OCI-LY7 (cell line): ENCODE results near the gene TM9SF4. TPM values are rescaled to one million over a fixed set of nuclear protein-coding genes. Genes with fewer than 3 reads are reported as not detected.

Experiments used
- BruUV-seq: library from RNA; stranded (reverse); fragments of 400-500 nt; replicated peaks from 2 replicates; lab custom pipeline; 2021; lab: Mats Ljungman, UMichigan
- CTCF ChIA-PET: fragments of 300-600 bp; sonication (Branson Sonifier 250); formaldehyde crosslinking; loops from one replicate; lab custom pipeline; 2022; ENCODE audit warnings: antibody characterized with exemption; ENCODE audit not compliant: unreplicated experiment; lab: Charles Lee
- POLR2A ChIA-PET: fragments of 300-600 bp; sonication (Branson Sonifier 250); formaldehyde crosslinking; loops from one replicate; lab custom pipeline; 2022; ENCODE audit warnings: antibody characterized with exemption; lab: Charles Lee
- DNase-seq: peaks from one replicate; pipeline ENCODE4 v3.0.0-alpha.2; 2015; ENCODE audit warnings: low spot score
- H2AFZ ChIP-seq: fragments of 200-600 bp; sonication (generic), shearing (Covaris generic); 2 replicates; pipeline ENCODE4 v1.6.1; 2014; ENCODE audit warnings: mild to moderate bottlenecking, antibody characterized with exemption, low read length, moderate library complexity
- H3K27ac ChIP-seq: fragments of 200-600 bp; sonication (generic); 2 replicates; pipeline ENCODE4 v1.5.1; 2014; ENCODE audit warnings: mixed run types, low read depth, mild to moderate bottlenecking, moderate library complexity, low read length, inconsistent platforms; ENCODE audit not compliant: poor library complexity, severe bottlenecking
- H3K36me3 ChIP-seq: fragments of 200-600 bp; sonication (generic); 2 replicates; pipeline ENCODE4 v1.6.1; 2014; ENCODE audit warnings: mild to moderate bottlenecking, antibody characterized with exemption, low read length, moderate library complexity, mixed read lengths; ENCODE audit not compliant: insufficient read depth
- H3K4me1 ChIP-seq: fragments of 200-600 bp; sonication (generic); 2 replicates; pipeline ENCODE4 v1.5.1; 2014; ENCODE audit warnings: mild to moderate bottlenecking, low read length; ENCODE audit not compliant: insufficient read depth, poor library complexity, severe bottlenecking
- H3K4me2 ChIP-seq: fragments of 200-600 bp; sonication (generic); 2 replicates; pipeline ENCODE4 v1.6.1; 2014; ENCODE audit warnings: mild to moderate bottlenecking, low read length
- H3K4me3 ChIP-seq: fragments of 200-600 bp; sonication (generic); 2 replicates; pipeline ENCODE4 v1.5.1; 2014; ENCODE audit warnings: mild to moderate bottlenecking, low read depth, low read length; ENCODE audit not compliant: poor library complexity, severe bottlenecking
- H3K79me2 ChIP-seq: fragments of 200-600 bp; sonication (generic); 2 replicates; pipeline ENCODE4 v1.6.1; 2016; ENCODE audit warnings: low read depth, mild to moderate bottlenecking, low read length, moderate library complexity, mixed read lengths; ENCODE audit not compliant: insufficient read depth
- H3K9me2 ChIP-seq: fragments of 200-600 bp; sonication (generic); 2 replicates; pipeline ENCODE4 v1.6.1; 2016; ENCODE audit warnings: mild to moderate bottlenecking, low read length, mixed read lengths; ENCODE audit not compliant: insufficient read depth
- H3K9me3 ChIP-seq: fragments of 200-600 bp; sonication (generic); 2 replicates; pipeline ENCODE4 v1.6.1; 2014; ENCODE audit warnings: mild to moderate bottlenecking, mixed run types, low read length, mixed read lengths
- H4K20me1 ChIP-seq: fragments of 200-600 bp; sonication (generic); 2 replicates; pipeline ENCODE4 v1.6.1; 2014; ENCODE audit warnings: mild to moderate bottlenecking, antibody characterized with exemption, low read length, moderate library complexity, mixed read lengths; ENCODE audit not compliant: insufficient read depth
- CTCF ChIP-seq: fragments of 200-600 bp; sonication (generic); conservative IDR thresholded peaks from 2 replicates; pipeline ENCODE4 v1.5.1; 2014; ENCODE audit warnings: mild to moderate bottlenecking, antibody characterized with exemption, low read length, moderate library complexity, mixed read lengths
- EZH2phosphoT487 ChIP-seq: fragments of 200-600 bp; sonication (generic); IDR thresholded peaks from 2 replicates; pipeline ENCODE4 v1.6.1; 2018; ENCODE audit warnings: low read depth, borderline replicate concordance, mild to moderate bottlenecking, mixed run types, antibody characterized with exemption, low read length, moderate library complexity, mixed read lengths
- intact Hi-C: fragments of 100-400 bp; cut with micrococcal nuclease; formaldehyde crosslinking; loops from one replicate; pipeline ENCODE4 v1.10.0; 2022; ENCODE audit not compliant: unreplicated experiment
- total RNA-seq, 2 experiments: library from RNA; depleted of rRNA in 1 of 2; stranded (reverse); fragments of >200 nt in 1 of 2; shearing (Covaris generic) in 1 of 2; gene quantifications; 2 replicates each; pipeline ENCODE4 v1.2.3, GENCODE V29; 2014 to 2022

Gene TM9SF4
- total RNA-seq, 2 experiments from 2014 or later, result 20.8 to 38.9 TPM

- POLR2A ChIA-PET, result interaction anchor here (1.4 to 1.7 kb wide), 3 partner anchors 80 to 153 kb away, joined by 4 to 7 read pairs (median 5); no protein-coding TSS in a partner anchor
- TF ChIP-seq EZH2phosphoT487 (no peak), CTCF (no peak)
- peak overlapping the region; percentile 62 for H3K27ac ChIP-seq
- peaks cover 41% of the 10 kb centered on the region for H3K4me1 ChIP-seq
- peaks cover 84% of the 10 kb centered on the region for H3K79me2 ChIP-seq
- H2AFZ ChIP-seq, result no peak overlapping the region
- peak; percentile 31 for DNase-seq
- H4K20me1 ChIP-seq, result peaks cover 28% of the 10 kb centered on the region; the same call in 1 of the 2 replicates
- CTCF ChIA-PET, result no interaction called here
- peaks cover 62% of the 10 kb centered on the region for H3K36me3 ChIP-seq
- intact Hi-C loops, result loop anchor here (2.0 kb wide), 1 partner anchor 79 kb away; no protein-coding TSS in a partner anchor
- no peaks in the 10 kb centered on the region for H3K9me3 ChIP-seq
- peak overlapping the region; percentile 93 for H3K4me3 ChIP-seq
- BruUV-seq, result no TSS peak
- H3K4me2 ChIP-seq, result peak overlapping the region; percentile 100
- no peaks in the 10 kb centered on the region for H3K9me2 ChIP-seq
Observed at GRCh38 chr20:32205843-32206759, 96.6 kb downstream of the TM9SF4 start.

- Histone ChIP-seq H3K4me3 (peak overlapping the region; percentile 93), H3K4me1 (peaks cover 41% of the 10 kb centered on the region), H3K4me2 (peak overlapping the region; percentile 100), H3K79me2 (peaks cover 75% of the 10 kb centered on the region), H4K20me1 (peaks cover 28% of the 10 kb centered on the region; the same call in 1 of the 2 replicates), H3K36me3 (peaks cover 61% of the 10 kb centered on the region), H3K9me2 (no peaks in the 10 kb centered on the region), H3K9me3 (no peaks in the 10 kb centered on the region), H2AFZ (peak overlapping the region; percentile 46; the same call in 1 of the 2 replicates), H3K27ac (peak overlapping the region; percentile 62)
- TF ChIP-seq EZH2phosphoT487, result no peak
- TF ChIP-seq CTCF, result no peak
- no TSS peak for BruUV-seq
- POLR2A ChIA-PET, result interaction anchor here (0.6 kb wide), 1 partner anchor 350 kb away, joined by 3 read pairs; no protein-coding TSS in a partner anchor
- intact Hi-C loops, result loop anchor here (2.0 kb wide), 1 partner anchor 78 kb away; no protein-coding TSS in a partner anchor
- DNase-seq, result peak; percentile 41
- CTCF ChIA-PET, result no interaction called here
Observed at GRCh38 chr20:32206760-32207625, 97.5 kb downstream of the TM9SF4 start.
